ENCODE measurements around the gene FNDC3B.

GRCh38 chr3:172312001-172312400, 272.6 kb downstream of the FNDC3B start:
- TF ChIP-seq CTCF (IDR thresholded peaks at IDR 0.05) (no peak), POLR2A (IDR thresholded peaks at IDR 0.05; ENCODE audit: low read depth) (no peak)

All from esophagus muscularis mucosa (tissue), 3 donors.